HG02763 (cell line): ENCODE measurements around the gene ST6GALNAC3.

Experiments used
- ATAC-seq: cut with Tn5 transposase; IDR thresholded peaks from one replicate; pipeline ENCODE4 v1.9.1; 2021; ENCODE audit warnings: mild to moderate bottlenecking, moderate library complexity; ENCODE audit not compliant: unreplicated experiment

ST6GALNAC3 gene

DNA sequence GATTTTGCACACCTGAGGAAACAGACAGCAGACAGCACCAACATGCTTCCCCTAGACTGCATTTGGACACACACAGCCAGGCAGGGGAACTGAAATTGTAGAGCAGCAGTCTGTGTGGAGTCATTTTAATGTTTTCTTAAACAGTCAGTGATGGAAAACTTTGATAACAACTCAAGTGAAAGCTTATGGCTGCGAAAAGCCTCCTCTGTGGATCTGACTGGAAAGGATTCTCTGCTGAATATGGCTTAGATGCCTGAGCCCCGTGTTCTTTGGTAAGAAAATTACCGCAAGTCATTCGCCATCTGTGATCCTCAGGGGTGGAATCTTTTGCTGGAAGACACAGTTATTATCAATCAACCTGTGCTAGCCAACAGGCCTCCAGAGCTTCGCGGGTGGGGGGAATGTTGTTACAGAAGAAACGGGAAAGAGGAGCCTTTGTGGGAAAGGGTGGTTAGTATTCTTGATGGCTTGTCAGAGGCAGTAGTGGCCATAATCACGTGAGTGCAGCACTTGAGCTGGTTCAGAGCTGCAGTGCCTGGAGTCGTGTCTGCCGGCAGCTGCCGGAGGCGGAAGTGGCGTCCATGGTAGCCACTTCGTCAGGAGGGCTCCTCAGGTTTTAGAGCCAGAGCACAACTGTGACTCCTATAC is 204.7 kb downstream of the ST6GALNAC3 start:
- no peak for ATAC-seq

DNA sequence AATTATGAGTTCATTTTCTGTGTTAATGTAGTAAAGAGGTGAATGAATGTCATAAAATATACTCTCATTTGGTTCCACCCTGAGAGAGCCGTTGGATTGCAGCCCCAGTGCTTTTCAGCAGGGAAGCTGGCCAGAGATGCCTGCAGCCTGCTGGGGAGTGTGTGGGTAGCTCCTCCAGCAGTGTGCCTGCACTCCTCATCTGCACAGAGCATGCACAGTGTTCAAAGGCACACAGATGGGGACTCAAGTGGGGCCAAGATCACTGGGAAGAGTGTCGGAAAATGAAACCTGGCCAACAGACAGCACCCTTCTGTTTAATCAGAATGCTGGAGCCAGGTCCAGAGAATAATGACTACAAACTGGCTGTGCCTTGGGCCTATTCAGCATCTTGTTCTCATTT is 206.8 kb downstream of the ST6GALNAC3 start:
- ATAC-seq, result no peak

DNA sequence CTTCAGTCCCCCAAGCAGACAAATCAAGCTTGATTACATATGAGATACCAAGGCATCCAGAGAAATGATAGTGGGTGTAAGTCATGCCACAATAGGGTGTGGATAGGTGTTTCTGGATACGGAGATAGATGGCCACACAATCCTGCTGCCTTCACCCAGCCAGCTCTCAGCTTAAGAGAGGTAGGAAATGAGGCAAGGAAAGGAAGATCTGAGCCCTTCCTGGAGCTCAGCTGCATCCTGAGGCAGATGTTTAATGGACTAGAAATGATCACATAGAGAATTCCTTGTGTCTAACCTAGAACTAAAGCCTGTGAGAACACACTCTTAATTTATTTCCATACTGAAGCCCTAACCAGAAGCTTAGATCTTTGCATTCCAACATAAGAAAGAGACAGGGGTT is 210.3 kb downstream of the ST6GALNAC3 start:
- no peak for ATAC-seq

DNA sequence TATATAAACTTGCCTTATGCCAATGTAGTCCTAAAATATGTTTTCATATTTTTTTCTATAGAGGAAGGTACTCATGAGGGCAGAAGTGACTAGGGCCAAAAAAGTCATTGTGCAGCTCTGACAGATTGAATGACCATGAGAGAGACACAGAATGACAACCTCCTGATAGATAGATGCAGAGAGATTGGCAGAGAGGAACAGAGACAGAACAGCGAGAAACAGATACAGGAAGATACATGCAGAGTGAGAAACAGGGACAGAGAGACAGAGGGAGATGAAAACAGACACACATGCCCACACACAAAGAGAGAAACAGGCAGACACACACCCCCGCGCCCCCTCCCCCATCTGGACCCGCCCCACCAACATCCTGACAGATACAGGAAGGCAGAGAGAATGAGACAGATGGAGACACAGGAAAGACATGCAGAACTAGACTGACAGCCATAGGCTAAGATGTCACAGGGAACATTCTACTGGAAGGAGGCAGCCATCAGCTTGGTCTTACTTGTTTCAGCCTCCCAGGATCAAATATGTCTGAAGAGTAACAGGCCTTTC is 211.1 kb downstream of the ST6GALNAC3 start:
- ATAC-seq, result no peak

DNA sequence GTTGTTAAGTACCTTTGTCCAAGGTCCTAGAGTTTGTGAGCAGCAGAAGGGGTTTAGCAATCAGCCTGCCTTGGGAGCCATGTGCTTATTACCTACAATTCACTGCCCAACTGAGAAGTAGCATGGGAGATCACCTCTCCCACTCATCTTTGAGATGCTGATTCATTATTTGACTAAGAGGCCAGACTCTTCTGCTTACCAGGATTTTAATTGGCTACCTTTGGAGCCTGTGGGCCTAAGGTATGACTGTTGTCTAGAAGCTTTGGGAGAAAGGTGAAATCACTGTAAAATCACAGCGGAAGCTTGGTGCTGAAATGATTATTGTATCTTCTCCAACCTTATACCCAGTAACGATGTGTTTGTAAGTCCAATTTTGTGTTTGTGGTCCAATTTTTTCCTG is 213.4 kb downstream of the ST6GALNAC3 start:
- no peak for ATAC-seq

DNA sequence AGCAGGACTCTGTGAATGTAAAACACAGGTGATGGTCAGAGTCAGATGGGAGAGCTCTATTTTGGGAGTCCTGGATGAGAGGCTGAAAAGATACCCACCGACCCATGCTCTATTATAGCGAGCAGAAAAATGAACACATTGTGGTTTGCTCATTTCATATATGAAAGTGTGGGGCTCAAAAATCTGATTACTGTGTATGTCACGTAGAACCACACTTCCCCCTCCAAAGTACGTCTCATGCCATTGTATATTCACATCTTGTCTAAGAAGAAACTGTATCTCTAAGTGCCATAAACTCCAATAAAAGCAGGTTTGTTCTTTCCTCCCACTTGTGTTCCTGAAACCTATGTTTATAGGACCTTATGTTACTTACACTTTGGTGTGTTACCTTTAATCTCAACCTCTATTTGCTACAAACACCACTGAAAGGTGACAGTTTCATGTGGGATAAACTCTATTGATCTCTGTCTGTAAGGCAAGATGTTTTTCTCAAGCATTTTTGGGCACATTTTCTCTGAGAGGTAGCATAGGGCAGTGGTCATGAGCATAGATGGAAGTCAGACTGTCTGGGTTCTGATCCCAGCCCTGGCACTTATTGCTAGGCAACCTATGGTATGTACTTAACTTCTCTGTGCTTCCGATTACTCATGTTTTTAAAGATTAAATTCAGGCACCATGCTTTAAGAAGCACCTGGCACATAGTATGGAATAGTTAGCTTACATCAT is 214.4 kb downstream of the ST6GALNAC3 start:
- ATAC-seq, result no peak

DNA sequence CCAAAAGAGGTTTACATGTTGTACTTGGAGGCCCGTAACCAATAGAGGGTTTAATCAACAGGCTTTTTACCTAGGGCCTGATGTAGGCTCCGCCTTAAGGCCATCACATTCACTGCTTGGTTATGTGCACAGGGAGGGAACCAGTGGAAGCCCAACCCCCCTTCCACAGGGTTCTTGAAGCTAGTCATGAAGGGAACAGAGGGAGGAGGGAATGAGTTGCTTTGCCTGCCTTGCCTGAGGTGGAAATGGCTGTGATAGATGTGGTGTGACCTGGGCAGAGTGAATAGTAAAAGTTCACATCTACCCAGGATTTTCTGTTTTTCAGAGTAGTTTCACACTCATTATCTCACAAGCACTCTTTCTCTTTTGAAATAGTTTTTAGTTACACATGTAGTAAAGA is 215.1 kb downstream of the ST6GALNAC3 start:
- no peak for ATAC-seq

DNA sequence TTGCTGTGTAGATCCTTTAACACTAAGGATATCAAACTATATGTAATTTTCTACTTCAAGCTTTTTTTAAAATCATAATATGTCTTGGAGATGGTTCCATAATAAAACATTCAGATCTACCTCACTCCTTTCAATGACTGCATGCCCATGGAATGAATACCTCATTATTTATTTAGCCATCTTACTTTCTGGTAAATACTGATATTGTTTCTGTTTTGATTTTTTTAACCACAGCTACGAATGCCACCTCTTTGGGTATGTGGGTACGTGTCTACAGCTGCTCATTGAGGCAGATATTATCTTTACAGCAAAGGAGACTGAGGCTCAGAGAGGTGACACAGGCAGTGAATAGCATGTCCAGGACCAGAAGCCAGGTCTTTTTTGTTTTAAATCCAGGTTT is 215.7 kb downstream of the ST6GALNAC3 start:
- no peak for ATAC-seq

DNA sequence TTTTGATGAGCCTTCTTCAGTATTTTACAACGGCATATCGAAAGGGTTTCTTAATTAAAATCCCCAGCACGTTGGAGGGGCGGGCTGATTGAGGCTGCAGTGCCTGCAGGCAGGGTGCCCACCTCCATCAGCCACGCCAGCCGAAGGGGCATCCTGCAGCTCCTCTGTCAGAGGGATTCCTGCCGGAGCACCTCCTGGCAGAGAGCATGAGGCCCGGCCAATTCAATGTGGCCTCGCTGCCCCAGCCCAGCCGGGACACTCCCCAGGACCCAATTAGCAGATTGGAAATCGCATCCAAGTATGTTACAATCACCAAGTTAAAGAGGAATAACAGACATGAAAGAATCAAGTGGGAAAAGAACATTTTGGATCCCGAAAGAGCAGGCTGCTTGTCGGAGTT is 216.6 kb downstream of the ST6GALNAC3 start:
- ATAC-seq, result no peak

DNA sequence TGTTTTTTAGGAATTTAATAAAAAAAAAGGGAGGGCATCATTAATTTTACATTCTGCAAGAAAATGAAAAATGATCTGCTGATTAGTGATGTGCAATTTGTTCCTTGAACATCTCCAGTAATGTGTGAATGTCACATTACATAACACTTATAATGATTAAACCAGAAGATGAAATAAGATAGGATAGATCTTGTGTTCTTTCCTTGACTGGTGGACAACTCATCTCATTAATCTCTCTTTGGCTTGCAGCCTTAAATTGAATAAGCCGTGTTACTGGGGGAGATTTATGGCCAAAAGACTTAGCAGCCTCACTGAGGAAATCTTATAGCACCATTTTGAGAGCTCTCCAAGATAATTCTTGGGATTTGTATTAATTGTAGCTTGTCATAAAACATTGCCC is 217.2 kb downstream of the ST6GALNAC3 start:
- ATAC-seq, result no peak

DNA sequence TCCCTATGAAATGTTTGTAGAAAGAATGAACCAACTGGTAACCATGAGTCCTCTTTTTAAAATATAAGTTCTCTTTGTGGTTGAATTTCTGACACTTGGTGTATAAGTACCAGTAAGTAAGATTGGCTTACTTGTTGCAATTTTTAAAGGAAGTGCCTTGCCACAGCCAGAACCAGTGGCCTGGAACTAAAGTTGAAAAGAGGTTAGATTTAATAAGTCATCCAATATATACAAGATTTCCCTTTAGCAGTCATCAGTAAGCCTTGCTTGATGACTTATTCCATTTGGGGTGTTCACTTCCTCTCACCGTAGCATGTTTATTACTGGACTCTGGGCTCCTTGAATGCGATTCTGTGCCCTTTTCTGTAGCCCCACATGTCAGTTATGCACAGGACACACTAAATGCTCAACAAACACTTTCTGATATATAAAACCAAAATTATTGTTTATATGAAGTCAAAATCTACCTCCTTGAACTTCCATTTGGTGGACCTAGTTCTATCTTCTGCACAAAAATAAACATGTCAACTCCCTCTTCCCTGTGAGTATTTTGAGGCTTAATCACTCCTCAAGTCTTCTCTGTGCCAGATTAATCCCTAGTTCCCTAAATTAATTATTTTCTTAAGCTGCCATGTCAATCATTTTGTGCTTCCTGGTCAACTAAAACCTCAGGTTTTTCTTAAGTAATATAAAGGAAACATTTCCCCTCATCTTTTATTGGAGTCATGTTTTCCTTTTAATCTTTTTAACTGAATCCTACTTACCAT is 218.1 kb downstream of the ST6GALNAC3 start:
- no peak for ATAC-seq

DNA sequence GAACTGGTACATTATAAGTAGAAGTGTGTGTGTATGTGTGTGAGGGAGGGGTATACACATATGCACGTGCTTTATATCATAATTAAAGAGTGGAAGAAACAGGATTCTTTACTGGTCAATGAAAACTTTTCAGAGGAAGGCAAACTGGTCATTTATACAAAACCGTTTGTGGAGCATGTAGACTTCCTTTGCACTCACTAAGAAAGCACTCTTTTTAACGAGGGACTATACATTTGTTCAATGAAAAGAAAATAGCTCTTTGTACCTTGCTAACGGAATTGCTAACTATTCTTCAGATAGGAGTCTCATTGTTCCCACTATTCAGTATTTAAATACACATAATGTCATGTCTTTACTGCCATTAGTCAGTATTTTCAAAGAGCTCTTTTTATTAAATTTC is 219.3 kb downstream of the ST6GALNAC3 start:
- no peak for ATAC-seq

DNA sequence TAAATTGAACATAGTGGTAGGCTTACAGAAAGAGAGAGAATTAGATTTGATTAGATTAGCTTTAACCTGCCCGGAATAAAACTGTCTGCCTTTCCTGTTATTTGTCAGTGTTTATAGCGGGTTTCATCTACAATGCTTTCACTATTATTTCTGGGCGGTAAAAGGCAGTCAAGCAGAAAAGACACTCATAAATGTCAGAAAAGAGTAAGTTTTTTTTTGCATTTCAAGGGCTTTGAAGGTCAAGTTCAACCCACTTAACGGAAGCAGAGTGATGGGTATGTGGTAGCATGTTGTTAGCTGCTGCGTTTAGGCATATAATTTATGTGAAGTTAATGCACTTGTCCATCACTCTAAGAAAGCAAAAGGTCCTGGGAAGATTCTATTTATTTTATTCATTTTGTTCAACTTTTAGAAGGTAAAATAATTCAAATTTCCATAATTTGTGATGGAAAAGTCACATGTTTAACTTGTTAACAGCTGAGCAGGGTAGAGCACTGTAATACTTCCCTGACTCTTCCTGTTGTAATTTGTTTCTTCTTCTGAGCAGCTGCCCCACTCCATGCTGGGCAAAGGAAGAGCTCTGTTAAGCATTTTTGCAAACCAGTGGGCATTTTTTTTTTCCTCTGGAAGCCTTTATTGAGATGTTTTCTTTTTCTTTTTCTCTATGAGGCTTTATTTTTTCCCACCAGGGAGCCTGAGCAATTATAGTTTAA is 220.1 kb downstream of the ST6GALNAC3 start:
- peak; percentile 72 for ATAC-seq

DNA sequence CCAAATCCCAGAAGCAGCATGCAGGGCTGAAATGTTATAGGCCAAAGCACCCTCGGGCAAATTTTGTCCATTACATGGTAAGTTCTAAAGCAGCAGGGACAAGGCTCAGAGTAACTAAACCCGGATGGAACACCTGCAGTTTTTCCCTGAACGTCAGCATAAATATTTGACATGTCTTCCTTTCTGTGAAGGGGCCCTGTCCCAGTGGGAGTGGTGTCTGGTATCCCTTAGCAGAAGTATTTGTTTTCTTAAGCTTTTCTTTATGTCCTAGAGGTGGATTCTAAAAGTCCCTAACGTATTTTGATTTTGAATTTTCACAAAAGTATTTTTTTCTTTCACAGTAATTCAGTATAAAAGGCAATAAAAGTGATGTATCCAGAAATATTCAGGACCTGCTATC is 223.9 kb downstream of the ST6GALNAC3 start:
- no peak for ATAC-seq

DNA sequence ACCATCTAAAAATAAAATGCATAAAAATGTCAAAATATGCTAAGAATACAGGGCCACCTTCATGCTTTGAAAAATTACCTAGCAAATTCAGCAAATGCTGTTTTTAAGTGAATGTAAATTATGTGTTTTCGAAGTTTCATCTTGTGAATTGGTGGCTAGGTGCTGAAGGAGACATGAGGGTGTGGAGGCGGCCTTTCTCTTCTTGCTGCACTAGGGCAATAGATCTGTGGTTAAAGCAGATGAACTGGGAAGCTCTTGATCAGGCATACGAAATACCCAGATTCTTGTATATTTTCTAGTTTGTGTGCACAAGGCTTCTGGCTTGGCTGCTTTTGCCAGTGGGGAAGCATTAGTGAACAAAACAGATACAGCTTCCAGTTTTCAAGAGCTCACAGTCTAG is 224.5 kb downstream of the ST6GALNAC3 start:
- ATAC-seq, result no peak

DNA sequence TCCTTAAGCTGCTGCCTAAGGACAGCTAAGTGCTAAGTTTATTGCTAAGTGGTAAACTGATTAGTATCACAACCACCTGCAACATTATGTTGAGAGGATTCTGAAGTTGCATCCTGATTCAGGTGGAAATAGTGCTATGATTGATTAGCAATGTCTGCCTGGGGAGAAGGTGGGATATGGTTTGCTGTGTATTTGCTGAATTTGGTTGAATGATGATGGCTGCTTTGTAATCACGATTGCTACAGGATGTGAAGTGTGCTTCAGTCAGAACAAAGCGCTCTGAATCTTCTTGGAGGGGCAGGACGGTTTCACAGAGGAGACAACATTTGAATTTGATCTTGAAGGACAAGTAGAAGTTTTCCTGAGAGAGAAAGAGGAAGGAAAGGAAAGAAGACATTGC is 226.0 kb downstream of the ST6GALNAC3 start:
- ATAC-seq, result no peak

DNA sequence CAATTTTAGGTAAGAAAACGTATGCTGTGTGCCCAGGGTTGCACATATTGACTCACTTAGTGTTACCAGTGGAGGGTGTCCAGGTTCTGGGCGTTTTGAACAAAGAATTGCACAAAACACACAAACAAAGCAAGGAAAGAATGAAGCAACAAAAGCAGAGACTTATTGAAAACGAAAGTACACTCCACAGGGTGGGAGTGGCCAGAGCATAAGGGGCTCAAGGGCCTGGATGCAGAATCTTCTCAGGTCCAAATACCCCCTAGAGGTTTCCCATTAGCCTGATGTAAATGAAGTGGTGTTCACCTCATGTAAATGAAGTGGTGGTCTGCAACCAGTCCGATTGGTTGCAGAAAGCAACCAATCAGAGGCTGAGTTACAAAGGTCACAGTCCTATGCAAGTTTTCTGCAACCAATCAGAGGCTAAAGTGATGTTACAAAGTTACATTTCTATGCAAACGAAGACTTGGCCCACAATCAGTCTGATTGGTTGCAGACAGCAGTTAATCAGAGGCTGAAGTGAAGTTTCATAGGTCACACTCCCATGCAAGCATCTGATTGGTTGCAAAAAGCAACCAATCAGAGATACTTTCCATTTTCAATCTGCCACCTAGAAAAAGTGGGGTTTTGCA is 228.3 kb downstream of the ST6GALNAC3 start:
- no peak for ATAC-seq

DNA sequence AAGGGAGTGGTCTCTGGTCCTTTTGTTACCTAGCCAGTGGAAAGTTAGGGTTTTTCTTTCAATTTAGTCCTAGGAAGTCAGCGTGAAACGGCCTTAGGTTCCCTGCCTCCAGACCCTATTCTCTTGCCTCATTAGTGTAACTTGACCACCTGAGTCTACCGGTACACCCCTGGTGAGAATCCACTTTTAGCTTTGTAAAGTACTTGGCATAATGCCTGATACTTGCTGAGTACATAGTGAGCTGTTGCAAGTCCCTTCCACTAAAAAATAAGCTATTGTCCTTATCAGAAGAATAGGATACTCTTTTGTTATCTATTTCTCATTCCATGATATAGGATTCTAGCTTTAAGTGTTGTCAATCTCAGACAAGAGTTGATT is 228.8 kb downstream of the ST6GALNAC3 start:
- no peak for ATAC-seq

DNA sequence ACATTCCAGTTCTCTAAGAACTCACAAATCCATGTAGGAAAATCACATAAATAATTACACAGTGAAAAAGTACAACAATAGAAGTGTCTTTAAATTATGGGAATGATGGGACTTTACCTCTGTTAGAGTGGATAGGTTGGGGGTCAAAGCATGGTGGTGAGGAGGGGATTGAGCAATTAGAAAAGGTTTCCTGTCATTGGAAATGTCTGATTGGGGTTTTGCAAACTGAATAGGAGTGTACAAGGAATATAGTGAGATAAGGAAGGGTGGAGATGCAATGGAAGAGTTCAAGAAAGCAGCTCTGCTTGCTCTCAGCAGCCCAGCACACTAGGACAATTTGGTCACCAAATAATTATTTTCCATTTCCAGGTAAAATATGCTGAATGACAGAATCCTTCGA is 238.8 kb downstream of the ST6GALNAC3 start:
- no peak for ATAC-seq

DNA sequence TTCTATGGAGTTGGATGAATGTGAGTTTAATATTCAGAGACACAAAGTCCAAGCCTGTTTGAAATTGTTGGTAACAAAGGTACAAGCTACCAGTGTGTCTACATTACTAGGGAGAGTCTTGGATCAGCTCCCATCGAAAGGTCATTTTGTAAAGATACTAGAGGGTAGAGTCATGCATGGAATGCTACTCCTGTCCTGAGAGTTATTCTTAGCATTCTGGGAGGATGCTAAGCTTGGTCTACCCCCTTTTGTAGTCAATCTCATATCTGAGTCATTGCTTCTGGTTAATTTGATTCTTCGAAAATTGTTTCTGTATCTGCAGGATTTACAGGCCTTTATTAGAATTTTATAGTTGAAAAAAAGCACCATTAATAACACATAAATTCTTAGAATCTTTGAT is 240.2 kb downstream of the ST6GALNAC3 start:
- ATAC-seq, result no peak
